NCI-H82 treated with DMSO at 0.1 percent for 48 hours (cell line): ENCODE data around the gene BFSP1.

ENCODE experiments used
- DNase-seq: peaks from one replicate; lab custom pipeline; 2025; ENCODE audit not compliant: unreplicated experiment; lab: John Stamatoyannopoulos, UW

BFSP1 gene

DNA sequence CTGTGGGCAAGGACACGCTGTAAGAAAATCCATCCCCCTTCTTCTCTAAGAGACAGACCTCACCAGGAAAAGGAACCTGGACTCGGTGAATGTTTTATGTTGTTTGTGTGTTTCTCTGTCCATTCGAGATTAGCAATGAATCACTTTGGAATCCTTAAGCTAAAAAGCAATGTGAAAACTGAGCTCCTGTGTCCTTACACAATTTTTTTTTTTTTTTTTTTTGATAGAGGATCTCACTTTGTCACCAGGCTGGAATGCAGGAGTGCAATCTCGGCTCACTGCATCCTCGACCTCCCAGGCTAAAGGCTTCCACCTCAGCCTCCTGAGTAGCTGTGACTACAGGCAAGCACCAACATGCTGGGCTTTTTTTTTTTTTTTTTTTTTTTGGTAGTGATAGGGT is 32.1 kb downstream of the BFSP1 start:
- no peak for DNase-seq

DNA sequence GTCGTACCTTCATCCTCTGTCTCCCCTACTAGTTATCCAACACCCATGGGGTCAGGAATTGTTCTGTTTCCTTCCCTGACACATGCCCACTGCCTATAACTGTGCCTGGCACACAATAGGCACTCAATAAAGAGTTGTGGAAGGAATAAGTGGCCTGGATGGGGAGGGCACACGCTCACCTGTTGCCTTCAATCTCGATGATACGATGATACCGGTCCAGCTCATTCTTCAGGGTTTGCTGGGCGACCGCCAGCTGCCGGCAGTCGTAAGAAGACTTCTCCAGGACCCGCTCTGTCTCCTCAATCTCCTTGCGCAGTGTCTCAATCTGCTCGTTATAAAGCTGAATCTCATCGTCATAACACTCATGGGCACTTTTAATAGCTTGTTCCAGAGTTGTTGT is 32.5 kb downstream of the BFSP1 start:
- no peak for DNase-seq

DNA sequence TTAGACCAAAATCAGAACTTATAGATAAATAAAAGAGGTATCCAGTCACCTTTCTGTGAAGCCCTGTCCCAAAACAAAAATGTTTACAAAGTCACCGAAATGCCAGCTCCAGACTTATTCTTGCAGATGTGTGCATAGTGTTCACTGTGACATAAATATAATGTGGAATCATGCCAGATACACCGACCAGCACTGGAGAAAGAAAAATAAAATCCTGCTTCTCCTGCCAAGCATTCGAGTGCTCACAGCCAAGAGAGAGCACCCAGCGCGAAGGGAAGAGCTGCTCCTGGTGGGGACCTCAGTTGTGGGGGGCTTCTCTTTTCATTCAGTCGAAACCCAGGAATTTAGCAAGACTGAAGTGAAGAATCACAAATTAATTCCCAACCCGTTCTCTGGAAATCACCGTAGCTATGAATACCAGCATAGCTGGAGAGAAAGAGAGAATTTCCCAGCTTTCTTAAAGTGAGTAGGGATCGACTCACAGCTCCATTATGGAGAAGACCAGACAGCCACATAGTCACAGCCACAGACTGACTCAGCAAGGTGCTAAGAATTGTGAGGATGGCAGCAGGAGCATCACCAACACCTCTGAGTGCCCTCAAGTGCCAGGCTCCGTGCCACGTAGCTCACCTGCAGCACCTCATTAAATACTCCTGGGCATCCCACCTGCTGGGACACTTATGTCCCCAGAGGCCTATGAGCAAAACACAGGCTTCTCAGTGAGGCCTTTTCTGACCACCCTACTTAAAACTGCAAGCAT is 33.2 kb downstream of the BFSP1 start:
- no peak for DNase-seq

DNA sequence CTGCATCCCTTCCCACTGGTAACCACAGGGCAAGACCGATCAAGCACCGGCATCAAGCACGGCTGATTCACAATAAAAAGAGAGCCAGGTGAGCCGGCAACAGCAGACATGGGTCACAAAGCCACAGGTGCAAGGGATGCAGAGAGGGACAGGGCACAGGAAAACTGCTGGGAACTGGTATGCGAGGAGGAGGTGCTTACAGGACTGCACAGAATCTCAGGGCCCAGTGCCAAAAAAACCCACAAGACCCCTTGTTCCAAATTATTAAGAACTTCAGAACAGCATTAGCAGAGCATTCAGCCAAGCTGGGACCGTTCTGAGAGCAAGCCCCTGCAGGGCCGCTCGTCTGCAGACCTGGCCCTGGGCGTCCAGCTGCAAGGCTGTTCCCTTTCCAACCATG is 35.4 kb downstream of the BFSP1 start:
- no peak for DNase-seq

DNA sequence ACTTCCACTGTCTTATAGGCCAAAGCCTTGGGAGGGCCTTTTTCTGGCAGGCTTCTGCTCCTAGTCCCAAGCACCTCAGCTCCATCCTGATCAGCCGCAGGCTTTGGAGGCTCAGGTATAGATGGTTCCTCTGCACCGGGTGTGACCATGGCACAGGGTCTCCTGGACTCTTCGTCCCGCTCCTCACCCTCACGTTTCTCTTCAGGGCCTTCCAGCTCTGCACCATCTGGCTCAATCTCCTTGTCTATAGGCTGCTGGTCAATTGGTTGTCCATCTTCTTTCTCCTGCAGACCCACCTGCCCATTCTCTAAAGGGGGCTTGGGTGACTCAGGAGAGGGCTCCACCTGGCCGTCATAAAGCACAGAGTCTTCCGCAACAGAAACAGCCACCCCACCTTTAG is 37.0 kb downstream of the BFSP1 start:
- no peak for DNase-seq

DNA sequence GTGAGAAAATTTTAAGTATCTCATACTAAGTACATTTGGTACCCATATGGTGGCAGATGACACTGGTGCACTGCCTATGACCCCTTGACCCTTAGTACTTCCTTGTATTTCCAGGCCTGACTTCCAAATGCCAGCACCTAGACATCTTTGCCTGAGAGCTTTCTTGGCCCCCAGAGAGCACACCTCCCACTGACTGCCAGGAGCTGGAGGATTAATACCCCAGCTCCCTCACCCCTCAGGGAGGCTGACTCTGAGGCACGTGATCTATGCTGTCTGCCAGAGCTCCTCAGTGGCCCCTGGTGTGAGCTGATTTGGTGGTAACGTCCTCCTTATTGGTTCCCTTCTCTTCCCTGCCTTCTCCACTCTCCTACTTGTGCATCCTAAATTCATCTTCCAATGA is 38.0 kb downstream of the BFSP1 start:
- no peak for DNase-seq

DNA sequence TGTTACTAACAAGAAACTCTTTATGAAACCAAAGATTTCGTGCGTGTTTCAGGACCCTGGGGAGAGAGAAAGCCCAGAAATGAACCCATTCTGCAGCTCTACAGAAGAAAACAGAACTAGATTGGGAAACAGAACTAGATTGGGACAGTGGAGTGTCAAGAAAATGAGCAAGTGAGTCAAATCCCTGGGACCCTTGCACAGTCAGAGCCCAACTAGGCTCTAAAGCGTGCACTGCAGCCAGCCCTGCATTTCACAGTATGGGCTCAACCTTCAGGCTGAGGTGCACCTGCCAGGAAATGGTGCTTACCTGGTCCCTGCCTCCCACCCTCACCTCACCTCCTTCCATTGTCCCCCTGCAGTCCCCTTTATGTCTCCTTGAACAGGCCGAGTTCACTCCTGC is 39.7 kb downstream of the BFSP1 start:
- no peak for DNase-seq

DNA sequence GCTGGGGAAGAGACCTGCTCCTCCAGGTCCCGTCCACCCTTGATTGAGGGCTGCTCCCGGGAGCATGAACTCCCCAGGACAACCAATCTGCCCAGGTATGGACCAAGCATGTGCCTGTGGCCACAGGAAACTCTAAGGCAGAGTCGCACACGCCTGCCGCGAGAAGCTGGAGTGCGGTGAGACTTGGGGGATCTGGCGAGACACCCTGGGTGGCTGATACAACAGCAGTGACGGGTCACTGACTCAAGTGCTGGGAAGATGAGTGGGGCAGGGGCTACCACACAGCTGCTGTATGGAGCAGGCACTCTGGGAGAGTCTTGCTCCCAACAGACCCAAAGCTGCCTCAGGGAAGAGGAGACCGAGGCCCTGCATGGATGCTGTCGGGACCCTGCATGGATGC is 40.1 kb downstream of the BFSP1 start:
- no peak for DNase-seq

DNA sequence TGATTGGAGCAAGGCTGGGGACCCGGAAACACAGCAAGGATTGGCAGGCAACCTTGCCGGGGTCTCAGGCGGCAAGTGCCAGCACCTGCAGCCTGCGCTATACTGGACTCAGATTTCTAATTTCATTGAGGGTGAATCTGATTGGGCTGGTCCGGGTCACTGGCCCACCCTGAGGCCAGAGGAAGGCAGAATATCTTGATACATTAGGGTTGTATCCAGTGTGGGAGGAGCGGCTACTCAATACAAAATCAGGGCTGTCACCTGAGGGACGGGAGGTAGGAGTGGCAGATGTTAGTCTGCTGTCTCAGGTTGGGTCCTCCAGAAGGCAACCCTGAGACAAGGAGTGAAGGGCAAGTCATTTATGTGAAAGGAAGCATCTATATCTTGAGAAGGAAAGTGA is 40.7 kb downstream of the BFSP1 start:
- DNase-seq, result no peak

DNA sequence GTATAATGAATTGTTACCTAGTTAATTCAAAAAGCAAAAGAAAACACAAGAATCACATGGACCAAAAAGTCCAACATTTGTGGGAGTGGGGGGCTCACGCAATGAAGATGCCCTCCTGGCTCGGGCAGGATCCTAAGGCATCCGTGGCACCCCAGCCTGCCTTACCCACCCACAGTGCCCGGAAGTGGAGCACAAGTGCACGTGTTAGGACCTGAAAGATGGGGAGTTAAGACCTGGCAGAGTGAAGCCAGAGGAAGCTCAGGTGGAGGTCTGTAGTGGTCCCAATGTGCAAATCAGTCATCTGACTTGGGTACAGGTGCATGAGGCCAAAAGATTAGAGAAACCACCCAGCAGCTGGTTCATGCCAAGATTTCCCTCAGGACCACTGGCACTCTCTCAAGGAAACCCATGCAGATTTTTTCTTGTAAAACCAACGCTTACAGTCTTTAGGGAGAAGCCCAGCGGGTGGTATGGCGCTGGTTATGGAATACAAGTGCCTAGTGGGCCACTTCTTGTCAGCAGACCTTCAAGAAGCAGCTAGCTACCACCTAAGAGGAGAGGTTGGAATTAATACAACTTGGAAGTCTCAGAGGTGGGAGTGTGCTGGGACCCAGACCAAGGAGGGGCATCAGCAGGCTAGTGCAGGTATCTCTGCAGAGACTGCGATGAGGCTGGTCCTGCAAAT is 42.1 kb downstream of the BFSP1 start:
- no peak for DNase-seq

DNA sequence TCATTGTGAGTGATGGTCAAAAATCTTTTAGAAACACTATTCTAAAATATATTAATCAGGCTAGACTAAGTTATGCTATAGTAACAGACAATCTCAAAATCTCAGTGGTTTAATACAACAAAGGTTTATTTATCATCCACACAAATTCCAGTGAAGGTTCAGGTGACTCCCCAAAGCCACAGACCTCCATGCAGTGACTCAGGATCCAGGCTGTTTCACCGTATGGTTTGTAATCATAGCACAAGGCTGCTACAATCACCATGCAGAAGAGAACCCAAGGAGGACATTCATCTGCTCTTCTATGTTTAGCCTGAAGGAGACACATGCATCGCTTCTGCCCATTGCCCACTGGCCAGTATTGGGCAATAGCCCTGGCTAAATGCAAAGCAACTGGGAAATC is 46.2 kb downstream of the BFSP1 start:
- DNase-seq, result no peak

DNA sequence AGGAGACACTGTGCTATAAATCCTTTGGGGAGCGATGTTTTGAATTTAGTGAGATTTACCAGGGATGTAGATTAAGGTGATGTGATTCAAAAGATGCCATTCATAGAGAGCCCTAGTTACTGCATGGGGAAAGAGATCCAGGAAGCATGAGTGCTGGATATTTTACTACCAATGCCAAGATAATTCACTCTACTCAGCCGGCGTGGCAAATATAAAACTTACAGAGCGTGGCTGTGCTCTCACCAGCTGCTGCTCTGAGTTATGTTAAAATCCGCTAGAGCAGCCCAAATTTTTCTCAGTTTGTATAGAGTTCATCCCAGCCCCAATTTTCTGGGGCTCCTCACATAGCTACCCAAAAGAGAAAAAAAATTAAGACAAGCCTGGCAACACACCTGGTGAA is 48.6 kb downstream of the BFSP1 start:
- no peak for DNase-seq

DNA sequence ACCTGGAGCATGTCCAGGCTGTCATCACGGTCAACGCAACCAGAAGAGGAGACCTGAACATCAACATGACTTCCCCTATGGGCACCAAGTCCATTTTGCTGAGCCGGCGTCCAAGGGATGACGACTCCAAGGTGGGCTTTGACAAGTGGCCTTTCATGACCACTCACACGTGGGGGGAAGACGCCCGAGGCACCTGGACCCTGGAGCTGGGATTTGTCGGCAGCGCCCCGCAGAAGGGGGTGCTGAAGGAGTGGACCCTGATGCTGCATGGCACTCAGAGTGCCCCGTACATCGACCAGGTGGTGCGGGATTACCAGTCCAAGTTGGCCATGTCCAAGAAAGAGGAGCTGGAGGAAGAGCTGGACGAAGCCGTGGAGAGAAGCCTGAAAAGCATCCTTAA is 49.5 kb downstream of the BFSP1 start:
- DNase-seq, result no peak

DNA sequence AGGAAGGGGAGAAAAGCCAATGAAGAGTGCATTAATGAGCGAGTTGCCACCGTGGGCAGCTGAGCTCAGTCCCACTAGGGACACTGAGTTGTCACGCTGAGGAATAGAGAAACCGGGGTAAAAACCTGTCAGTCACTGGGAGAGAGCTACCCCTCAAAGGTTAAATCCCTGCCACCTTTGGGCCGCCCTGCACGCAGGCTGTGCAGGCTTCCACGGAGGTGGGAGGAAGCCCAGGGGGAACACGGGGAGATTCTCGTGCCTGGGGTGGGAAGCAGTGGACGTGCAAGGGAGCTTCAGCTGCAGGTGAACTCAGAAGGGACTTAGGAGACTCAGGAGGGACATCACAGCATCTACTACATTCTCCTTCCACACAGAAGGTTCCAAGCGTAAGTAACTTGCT is 50.5 kb downstream of the BFSP1 start:
- no peak for DNase-seq

DNA sequence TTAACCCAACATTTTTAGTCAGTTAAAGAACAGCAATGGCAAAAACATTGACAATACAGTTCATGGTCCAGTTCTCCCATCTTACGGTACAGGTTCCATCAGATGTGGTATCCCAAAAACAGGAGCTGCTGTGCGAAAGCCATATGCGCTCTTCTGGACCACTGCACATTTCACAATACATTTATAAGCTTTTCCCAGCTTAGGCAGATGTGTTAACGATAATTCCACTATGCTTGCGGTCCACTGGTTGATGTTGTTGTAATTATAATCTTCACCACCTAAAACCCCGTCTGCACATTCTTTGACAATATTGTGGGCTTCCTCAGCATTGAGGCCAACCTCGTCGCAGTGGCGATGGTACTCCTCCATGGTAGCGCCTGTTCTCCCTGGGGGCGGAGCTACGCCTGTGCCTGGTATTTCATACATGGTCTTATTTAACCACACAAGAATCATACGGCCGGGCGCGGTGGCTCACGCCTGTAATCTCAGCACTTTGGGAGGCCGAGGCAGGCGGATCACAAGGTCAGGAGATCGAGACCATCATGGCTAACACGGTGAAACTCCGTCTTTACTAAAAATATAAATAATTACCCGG is 52.0 kb downstream of the BFSP1 start:
- no peak for DNase-seq

DNA sequence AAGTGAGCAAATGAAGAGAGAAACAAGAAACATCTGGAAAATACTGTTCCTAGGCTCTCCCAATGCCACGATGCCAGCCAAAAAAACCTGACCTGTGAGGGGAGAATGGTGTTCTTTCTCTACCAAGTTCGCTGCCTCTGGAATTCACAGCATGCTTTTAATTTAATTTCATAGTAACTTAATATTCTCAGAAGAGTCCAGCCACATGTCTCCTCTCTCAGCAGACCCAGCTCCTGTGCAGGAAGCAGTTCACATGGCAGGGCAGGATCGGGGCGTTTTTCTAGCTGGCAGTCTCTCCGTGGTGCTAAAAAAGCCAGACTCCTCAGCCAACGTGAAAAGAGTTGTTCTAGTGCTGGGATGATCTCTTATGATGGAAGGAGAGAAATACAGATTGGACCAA is 57.5 kb downstream of the BFSP1 start:
- no peak for DNase-seq

DNA sequence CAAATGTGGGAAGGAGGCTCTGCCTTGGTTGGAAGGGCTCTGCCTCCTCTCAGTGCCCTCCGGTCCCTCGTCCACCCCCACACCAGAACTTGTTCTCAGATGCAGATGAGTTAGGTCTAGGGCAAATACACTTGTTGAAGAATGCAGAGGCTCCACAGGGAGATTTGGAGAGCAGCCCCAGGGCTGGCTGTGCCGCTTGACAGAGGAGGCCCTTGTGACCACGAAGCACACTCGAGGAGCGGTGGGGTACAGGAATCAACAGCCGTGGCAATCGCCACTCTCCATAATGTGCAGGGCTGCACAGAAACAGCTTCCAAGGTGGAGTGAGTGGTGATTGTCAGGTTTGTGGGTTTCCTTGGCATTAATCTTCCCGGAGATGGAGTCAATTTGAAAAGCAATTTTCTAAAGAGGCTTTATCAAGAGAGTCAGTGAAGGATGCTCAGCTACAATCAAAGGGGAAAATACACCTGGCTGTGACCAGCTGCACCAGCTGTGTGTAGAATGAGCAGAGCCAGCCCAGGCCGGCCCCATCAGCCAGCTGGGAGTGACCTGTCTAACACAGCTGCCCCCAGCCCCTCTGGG is 59.5 kb downstream of the BFSP1 start:
- no peak for DNase-seq

DNA sequence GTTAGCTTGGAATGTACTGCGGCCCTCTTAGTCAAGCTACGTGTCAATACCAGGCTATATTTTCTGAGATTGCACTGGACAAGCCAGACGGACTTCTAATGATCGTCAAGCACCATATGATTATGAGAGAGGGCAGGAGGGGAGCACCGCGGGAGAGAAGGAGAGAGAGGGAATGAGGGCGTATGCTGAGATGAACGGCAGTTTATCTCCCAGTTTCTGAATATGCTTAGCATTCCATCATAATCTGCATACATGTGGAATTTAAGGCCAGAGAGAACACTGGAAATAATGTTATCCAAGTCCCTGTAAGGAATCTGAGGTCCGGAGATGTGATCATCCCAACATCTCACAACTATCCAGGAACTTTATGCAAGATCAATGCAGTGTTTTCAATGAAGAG is 60.2 kb downstream of the BFSP1 start:
- DNase-seq, result no peak

DNA sequence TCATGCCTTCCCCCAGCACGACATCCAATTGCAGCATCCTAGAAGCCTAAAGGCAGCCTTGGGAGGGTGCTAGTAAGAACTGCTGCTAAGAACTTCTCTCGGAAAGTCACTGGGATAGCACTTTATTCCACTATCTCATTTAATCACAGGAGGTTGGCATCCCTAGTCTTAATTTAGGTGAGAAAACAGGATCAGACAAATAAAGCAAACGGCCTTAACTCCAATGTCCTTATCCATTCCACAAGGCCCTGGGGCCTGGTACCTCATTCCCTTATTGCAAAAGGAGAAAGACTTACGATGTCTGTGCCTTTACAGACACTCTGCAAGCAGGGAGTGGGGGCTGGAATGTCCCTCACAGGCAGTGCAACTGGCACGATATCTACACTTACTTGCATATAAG is 60.7 kb downstream of the BFSP1 start:
- no peak for DNase-seq

DNA sequence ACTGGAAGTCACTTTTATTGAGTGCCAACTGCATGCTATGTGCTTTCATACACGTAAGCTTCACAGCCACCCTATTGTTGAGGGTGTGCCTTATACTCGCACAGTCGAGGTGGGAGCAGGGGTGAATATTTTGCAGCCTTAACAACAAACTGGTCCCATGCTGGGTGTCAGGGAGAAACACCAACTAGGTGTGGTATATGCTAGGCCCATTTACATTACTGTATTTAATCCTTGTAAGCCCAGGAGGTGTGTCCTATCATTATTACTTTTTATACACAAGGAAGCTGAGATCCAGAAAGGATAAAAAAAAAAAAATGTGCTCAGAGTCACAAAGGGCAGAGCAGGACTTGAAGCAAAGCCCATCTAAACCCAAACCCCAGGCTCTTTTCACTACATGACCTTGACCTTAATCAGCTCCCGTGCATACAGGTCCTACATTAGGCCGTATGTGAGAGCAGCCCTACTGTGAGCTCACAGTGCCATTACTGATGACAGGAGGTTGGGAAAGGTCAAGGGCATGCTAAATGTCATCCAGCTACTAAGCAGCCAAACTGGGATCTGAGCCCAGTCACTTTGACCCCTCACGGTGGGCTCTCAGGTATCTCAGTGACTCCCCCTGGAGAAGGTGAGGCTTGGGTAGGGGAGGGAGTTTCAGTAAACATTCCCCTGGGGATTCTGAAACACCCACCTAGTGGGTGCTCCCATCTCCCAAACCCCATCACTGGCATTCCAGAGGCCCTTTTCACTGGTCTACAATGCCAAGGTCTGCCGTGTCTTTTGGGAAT is 61.7 kb downstream of the BFSP1 start:
- DNase-seq, result no peak

DNA sequence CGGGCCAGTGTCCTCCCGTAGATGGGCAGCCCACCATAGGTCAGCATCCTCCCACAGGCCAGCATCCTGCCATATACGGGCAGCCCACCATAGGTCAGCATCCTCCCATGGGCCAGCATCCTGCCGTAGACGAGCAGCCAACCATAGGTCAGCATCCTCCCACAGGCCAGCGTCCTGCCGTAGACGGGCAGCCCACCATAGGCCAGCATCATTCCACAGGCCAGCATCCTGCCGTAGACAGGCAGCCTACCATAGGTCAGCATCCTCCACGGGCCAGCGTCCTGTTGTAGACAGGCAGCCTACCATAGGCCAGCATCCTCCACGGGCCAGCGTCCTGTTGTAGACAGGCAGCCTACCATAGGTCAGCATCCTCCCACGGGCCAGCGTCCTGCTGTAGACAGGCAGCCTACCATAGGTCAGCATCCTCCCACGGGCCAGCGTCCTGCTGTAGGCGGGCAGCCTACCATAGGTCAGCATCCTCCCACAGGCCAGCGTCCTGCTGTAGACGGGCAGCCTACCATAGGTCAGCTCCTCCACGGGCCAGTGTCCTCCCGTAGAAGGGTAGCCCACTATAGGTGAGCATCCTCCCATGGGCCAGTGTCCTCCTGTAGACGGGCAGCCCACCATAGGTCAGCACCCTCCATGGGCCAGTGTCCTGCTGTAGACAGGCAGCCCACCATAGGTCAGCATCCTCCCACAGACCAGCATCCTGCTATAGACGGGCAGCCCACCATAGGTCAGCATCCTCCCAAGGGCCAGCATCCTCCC is 62.9 kb downstream of the BFSP1 start:
- DNase-seq, result no peak
